Left hindlimb (tissue), 1 donor: ENCODE data around the gene MAN1B1.
"Not testable (repeated sequence)": the region's sequence is repeated elsewhere in the genome, so short reads cannot be mapped to it uniquely, and the experiment has no call there.

Experiments
- DNase-seq: peaks from one replicate; pipeline ENCODE4 v3.0.0-alpha.2; 2018

The MAN1B1 gene

DNA sequence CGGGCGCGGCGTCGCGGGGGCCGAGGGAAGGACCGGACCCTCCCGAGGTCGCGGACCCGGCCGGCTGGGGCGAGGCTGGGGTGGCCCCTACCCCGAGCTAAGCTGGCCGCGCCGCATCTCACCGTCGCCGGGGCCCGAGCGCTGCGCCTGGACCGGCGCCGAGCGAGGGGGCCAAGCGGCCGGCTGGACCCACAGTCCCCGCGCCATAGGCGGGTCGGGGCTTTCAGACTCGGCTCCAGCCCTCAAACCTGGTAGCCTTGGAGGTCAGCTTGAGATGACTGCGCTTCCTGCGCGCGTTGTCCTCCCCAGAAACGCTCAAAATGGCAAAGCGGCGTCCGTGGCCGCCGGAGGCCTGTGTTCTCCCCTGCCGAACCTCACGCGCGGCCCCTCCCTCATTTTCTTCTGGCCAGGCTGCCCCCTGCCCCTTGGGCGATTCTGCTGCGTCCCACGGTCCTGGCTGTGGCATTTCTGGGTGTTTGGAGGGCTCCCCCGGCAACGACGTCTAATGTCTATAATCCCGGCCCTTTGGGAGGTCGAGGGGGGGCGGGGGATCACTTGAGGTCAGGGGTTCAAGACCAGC, 43.5 kb downstream of the MAN1B1 start:
- DNase-seq: peak; percentile 19

DNA sequence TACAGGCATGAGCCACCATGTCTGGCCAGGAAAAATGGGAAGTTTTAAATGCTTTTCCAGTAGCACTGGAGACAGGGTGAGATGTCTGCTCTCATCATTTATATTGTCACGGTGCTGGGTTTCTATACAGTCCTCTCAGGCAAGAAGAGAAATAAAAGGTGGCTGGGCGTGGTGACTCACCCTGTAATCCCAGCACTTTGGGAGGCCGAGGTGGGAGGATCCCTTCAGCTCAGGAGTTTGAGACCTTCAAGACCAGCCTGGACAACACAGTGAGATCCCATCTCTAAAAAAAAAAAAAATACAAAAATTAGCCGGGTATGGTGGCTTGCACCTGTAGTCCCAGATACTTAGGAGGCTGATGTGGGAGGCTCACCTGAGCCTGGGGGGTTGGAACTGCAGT, 47.4 kb downstream of the MAN1B1 start:
- DNase-seq: no peak

DNA sequence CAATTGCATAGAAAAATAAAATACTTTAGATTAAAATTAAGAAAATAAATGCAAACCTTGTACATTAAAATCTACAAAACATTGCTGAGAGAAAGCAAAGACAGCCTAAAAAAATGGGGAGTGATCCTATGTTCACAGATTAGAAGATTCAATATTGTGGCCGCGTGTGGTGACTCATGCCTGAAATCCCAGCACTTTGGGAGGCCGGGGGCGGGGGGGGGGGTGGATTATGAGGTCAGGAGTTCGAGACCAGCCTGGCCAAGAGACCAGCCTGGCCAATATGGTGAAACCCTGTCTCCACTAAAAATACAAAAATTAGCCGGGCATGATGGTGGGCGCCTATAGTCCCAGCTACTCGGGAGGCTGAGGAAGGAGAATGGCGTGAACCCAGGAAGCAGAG, 48.4 kb downstream of the MAN1B1 start:
- not testable (repeated sequence) for DNase-seq

DNA sequence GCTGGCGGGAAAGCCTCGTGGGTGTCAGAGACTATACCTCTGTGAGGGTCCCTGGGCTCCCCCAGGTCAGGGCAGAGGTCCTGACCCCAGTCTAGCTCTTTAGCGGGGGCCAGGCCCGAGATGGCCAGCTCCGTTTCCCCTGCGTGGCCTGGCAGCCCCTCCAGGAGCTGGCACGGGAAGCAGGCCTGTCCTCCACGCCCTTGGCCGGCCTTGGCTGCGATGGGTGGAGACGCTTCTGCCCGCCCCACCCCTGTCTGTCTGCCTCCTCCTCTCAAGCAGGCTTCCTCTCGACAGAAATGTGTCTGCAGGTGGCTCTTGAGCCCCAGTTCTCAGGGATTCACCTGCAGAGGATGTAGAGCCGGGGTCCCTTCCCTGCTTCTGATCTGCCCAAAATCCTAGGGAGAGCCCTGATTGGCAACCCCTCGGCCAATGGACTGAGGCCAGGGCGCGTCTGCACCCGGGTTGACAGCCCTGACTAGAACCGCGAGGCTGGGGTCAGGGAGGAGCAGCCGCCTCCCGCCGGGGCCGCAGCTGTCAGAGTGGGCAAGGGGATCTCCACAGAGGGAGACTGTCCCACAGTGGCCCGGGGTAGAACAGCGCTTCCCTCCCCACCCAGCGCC, 49.6 kb downstream of the MAN1B1 start:
- peak; percentile 17 for DNase-seq

DNA sequence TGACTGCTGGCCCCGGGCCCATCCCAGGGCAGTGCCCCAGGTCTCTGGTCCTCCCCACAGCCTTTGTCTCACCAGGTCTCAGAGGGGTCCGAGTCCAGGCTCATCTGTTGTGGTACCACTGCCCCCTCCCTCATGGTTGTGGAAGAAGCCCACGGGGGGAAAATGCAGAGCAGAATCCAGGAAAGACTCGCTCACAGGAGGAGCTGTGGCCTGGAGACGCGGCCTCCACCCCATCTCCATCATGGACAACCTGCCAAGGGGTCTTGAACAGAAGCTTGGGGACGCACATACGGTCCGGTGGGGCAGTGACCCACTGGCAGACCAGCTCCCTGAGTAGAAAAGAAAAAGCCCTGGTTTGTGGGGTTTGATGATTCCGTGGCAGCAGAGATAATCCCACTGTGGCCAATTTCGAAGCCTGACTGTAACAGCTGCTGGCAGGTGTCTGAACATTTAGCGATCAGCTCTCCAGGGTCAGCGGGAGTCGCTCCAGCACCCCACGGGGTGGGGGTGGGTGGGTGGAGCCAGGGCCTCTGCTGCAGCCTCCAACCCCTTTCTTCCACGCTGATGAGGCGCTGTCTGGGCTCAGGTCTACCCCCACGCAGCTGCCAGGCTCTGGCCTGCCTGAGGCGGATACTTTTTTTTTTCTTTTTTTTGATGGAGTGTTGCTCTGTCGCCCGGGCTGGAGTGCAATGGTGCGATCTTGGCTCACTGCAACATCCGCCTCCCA, 50.3 kb downstream of the MAN1B1 start:
- peak; percentile 20 for DNase-seq

DNA sequence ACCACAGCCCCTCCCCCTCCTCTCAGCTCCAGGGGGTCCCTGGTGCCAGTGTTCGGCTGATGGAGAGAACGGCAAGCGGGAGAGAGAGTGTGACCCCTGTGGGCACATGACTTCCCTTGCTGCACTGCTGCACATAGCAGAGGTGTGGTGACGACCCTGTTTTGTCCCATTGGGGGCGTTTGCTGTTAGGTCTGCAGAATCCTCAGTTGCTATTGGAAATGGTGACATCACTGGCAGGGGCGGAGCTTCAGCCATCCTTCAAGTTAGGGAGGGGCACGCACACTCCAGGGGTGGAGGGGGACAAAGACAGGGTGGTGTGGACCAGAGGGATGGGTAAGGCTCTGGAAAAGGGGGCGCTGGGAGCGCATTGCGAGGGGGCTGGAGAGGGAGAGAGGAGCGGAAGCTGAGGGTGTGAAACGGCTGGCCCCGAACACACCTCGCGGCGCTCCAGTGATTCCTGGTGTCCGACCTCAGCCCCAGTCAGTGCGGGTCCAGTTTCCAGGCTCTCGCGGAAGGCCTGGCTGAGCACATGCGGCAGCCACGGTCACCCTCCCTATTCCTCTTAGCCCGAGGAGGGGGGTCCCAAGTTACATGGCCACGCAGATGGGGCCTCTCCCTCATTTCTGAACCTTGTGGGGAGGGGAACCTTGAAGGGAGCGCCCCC, 51.4 kb downstream of the MAN1B1 start:
- DNase-seq: peak; percentile 20

DNA sequence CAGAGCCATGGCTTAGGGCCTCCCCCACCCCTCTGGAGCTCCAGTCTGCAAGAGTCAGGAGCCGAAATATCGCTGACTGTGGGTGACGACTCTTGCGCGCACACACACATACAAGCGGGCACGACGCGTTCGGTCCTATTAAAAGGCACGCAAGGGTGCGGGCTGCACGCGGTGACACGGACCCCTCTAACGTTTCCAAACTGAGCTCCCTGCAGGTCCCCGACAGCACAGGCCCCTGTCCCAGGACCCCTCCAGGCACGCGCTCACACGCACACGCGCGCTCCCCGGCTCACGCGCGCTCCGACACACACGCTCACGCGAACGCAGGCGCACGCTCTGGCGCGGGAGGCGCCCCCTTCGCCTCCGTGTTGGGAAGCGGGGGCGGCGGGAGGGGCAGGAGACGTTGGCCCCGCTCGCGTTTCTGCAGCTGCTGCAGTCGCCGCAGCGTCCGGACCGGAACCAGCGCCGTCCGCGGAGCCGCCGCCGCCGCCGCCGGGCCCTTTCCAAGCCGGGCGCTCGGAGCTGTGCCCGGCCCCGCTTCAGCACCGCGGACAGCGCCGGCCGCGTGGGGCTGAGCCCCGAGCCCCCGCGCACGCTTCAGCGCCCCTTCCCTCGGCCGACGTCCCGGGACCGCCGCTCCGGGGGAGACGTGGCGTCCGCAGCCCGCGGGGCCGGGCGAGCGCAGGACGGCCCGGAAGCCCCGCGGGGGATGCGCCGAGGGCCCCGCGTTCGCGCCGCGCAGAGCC, 52.1 kb downstream of the MAN1B1 start, which contains the start of gene GRIN1:
Gene GRIN1 (plus strand): TSS at position 433 of the 746 bp plus-strand sequence. CDS start 333 bp downstream, outside the sequence.
- DNase-seq: peak; percentile 48

DNA sequence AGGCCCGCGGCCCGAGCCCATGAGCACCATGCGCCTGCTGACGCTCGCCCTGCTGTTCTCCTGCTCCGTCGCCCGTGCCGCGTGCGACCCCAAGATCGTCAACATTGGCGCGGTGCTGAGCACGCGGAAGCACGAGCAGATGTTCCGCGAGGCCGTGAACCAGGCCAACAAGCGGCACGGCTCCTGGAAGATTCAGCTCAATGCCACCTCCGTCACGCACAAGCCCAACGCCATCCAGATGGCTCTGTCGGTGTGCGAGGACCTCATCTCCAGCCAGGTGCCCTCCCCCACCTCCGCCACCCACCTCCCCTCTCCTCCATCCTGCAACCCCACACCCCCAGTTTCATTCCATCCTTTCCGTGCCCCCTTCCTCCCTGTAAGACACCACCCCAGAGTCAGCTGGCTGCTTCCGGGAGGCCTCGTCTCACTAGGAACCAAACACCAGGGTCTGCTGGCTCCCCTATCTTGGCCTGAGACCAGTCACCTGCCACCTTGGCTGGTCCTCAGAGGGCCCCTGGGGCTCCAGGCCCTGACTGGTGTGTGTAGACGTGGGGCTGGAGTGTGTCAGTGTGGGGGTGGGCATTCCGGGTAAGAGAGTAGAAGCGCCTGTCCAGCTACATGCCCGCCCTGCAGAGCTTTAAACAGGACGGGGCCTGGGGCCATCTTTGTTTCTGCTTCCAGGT, 52.8 kb downstream of the MAN1B1 start:
- peak; percentile 18 for DNase-seq

DNA sequence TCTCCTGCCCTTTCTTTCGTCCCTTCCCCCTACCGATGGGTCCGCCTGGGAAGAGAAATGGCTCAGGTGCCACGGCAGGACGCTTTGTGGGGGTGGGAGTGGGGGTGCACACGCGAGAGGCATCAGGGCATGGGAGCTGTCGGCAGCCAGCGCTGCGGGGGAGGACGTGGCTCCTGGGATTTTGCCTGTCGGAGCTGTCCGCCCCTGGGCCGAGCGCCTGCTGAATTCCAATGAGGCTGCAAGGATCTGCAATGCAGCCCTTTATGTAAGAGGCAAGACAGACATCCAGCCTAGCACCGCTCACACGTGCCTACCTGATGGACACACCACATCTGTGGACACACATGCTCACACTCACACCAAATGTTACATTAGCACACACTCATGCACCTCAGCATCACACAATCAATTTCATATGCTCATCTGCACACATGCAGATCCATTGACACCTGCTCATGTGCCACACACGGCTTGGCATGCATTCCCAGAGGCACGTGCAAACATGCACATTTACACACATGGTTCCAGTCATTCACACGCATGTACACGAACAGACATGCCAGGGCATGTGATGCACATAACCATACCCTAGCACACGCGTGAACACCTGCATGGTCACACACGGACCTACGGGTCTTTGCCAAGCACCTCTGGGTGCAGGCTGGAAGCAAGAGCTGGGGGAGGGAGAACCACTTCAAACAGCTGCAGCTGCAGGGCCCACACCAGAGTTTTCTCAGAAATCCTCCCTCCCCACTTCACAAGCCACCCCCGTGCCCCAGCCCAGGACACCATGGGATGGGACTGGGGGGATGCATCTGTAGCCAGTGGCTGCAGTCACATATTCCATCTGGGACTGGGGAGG, 53.6 kb downstream of the MAN1B1 start:
- peak; percentile 15 for DNase-seq

DNA sequence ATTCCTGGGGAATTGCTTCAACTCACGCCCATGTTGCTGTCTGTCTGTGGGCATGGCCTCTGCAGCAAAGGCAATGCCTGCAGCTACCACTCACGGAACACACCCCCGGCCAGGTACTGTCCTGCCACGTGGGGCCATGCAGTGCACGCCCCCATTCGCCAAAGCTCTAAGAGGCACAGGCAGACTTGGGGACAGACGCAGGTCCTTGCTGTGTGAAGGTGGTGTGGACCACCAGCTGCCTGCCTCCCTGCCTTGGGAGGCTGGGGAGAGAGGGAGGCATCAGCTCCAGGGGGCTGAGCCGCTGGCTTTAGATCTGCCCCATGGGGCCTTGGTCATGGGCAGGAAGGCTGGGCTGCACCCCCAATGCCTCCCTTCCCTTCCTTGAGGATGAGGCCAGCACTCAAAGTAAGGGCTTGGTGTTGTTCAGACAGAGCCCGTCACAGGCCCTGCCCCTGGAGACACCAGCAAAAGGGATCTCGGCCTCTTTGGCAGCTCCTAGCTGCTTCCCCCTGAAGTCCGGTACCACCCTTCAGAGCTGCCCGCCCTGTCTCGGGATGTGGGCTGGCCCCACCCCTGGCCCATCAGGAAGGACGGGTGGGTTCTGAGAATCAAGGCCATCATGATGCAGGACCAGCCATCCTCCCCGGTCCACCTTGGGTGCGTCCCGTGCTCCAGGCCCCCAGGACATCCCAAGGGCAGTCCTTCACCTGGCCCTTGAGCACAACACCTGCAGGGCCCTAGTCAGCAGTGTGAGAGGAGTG, 54.4 kb downstream of the MAN1B1 start:
- peak; percentile 23 for DNase-seq

DNA sequence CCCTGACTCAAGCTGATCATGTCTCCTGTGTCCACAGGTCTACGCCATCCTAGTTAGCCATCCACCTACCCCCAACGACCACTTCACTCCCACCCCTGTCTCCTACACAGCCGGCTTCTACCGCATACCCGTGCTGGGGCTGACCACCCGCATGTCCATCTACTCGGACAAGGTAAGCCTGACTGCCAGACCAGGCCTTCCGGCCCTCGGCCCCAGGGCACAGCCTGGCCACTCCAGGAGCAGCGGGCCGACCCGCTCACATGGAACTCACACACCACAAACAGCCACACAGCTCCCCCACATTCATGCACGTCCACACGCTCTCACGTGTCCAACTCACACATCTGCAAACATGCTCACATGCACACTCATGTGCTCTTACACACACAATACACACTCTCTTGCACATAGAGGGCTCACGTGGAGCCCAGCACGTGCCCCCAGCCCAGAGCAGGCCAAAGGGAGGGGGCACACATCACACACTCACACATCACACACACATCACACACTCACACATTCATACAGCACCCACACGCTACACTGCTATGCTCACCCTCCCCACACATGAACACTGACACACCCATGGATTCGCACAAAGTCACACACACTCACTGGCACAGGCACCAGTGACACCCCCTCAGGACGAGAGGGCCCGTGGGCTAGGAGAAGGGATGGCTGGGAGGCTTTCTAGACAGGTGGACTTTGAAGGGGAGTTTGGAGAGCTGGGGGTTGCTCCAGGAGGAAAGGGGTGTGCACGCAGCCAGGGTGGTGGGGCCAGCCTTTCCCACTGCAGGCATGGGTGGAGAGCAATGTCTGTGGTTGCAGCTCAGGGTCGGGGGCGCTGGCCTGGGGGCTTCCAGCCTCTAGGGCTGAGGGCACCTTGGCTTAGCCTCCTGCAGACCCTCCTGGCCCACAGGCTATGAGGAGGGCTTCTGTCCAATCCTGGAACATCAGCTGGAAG, 55.5 kb downstream of the MAN1B1 start:
- peak; percentile 12 for DNase-seq

DNA sequence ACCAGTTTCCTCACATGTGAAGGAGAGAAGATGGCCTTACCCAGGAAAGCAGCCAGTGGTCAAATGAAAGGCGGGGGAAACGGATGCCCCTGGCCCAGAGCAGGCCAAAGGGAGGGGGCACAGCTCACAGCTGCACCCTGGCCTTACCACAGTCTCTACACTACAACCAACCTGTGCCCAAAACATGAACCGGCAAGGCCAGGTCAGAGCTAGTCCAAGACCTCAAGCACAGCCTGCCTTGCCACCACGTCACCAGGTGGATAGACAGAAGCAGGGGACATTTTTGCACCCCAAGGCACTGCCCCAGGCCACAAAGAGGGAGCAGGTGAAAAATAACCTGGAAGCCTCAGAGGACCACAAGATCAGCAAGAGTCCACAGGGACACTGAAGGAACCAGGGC, 56.7 kb downstream of the MAN1B1 start:
- no peak for DNase-seq

DNA sequence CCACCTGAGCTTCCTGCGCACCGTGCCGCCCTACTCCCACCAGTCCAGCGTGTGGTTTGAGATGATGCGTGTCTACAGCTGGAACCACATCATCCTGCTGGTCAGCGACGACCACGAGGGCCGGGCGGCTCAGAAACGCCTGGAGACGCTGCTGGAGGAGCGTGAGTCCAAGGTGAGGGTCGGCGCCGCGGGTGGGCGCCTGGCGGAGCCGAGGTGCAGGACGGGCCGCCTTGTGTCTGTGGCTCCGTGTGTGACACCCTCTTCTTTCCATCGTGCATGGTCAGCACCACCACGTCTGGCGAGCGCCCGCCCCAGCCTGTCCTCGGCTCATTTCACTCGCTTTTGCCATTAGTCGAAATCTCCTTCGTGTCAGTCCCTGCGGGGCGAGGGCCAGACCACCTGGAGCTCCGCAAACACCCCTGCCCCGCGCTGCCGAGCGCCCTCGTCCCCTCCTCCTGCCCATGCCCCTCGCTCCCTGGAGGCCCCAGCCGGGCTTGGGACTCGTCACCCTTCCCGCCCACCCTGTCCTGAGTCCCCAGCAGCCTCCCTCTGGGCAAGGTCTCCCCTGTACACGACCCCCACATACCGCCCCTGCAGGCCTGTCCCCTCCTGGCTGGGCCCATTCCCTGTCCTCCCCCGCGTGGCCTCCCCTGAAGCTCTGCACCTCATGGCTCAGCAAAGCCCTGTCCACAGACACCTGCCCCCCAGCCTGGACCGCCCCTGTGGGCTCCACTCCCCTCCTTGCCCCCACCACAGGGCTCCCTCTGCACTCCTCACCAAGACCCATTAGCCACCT, 59.1 kb downstream of the MAN1B1 start:
- DNase-seq: peak; percentile 10

DNA sequence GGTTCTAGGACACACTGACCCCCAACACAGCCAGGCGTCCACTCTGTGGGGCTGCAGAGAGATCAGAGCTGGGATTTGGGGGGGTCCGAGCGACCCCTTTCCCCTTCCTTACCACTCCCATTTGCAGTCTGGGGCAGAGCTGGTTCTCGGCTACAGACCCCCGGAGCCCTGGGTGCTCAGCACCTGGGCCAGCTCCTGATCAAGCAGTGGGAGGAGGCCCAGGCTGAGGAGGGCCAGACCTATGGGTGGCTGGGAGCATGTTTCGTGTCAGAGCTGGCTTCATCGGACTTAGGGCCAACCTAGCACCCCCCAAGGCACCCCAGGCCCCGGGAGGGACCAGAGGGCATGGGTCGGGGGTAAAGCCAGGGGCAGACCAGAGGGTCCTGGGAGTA, 59.7 kb downstream of the MAN1B1 start:
- peak; percentile 12 for DNase-seq

DNA sequence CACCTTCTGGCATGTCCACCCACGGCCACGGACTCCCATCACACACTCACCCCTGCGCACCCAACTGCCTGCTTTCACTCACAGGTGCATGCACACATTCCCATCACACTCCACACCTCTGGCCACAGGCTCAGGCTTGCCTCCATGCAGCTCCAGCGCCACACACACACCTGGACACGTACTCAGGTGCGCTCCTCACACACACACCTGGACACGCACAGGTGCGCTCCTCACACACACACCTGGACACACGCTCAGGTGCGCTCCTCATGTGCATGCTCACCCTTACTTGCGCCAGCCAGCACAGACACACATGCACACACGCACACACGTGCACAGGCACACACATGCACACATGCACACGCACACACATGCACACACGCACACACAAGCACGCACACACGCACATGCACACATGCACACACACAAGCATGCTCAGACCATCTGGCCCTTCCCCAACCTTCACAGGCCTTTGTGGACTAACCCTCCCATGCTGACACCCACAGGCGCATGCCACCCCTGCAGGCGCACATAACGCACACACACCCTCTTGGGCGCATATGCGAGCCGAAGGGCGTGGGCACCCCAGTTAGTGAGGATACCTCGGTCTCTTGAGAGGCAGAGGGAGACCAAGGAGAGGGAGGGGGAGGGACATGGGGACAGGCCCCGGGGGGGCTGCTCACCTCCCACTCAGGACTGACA, 60.5 kb downstream of the MAN1B1 start:
- DNase-seq: peak; percentile 25

DNA sequence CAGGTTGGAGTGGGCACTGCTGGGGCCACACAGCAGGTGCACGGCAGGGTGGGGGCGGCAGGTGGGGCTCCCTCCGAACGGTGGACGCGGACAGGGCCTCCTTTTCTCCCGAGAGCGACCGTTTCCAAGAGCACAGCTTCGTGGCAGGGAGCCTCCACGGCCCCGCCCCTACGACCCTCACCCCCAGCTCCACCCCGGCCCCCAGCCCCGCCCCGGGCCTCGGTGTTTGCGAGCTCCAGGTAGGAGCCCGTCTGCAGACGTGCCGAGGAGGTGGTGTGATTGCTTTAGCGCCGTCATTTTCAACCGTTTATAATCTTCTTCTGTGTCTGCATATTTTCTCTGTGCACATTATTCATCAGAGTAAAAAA, 61.0 kb downstream of the MAN1B1 start:
- DNase-seq: peak; percentile 12

DNA sequence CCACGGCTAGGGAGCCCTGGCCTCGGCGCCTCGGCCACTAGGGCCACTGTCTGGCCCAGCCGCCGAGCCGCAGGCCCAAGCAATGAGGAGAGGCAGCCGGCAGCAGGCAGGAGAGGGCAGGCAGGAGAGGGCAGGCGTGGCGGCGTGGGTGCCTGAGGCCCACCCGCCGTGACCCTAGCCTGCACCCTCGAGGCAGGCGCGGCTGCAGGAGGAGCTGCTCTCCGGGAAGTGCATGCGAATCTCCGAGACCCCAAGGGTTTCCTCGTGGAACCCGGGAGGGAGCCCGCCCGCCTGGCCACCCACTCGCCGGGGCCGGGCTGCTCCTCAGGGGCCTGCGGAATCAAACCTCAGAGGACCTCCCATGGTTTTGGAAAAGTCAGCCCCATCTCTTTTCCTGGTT, 61.5 kb downstream of the MAN1B1 start:
- DNase-seq: no peak

DNA sequence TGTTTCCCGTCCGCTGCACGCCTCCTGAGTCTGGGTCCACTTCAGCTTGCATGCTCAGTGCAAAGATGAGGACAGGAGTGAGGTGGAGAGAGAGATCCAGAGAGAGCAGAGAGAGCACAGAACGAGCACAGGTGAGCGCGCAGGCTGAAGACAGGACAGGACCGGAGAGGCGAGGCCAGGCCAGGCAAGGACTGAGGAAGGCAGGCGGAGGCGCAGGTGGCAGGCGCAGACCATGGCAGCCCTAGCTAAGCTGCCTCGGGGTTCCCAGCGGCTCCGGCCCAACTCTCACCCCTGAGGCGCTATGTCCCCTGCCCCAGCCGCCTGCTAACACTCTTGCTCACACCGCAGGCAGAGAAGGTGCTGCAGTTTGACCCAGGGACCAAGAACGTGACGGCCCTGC, 61.9 kb downstream of the MAN1B1 start:
- peak; percentile 12 for DNase-seq
